HepG2 (cell line): ENCODE data around the gene DLG5. TPM values are rescaled to one million over a fixed set of nuclear protein-coding genes. Genes with fewer than 3 reads are reported as not detected.
A peak's percentile ranks its signal among the peaks of the same experiment; 100 is the strongest.

Source experiments
- CEBPG ChIP-seq: IDR thresholded peaks from 2 replicates; pipeline ENCODE4 v1.6.1; 2016
- EP300 ChIP-seq, 3 experiments: sonication (generic) in 1 of 3; formaldehyde crosslinking in 1 of 3; IDR thresholded peaks; 2 replicates each; pipeline versions ENCODE4 v1.5.1 to v1.6.1; 2011 to 2020; ENCODE audit warnings: low read depth in 2 of 3, low read length in 2 of 3, borderline replicate concordance in 1 of 3, improper control_type of control experiment in 1 of 3, mild to moderate bottlenecking in 1 of 3, missing genetic modification reagents in 1 of 3, moderate library complexity in 1 of 3
- FOXA3 ChIP-seq: IDR thresholded peaks from 2 replicates; pipeline ENCODE4 v1.6.1; 2016; ENCODE audit warnings: missing genetic modification reagents, missing compliant biosample characterization
- FOXP1 ChIP-seq, 2 experiments: fragments of 450-650 bp in 1 of 2; IDR thresholded peaks; 2 replicates each; pipeline ENCODE4 v1.6.1; 2017 to 2018; ENCODE audit warnings: antibody characterized with exemption in 1 of 2
- HMG20A ChIP-seq: IDR thresholded peaks from 2 replicates; pipeline ENCODE4 v1.6.1; 2016; ENCODE audit warnings: borderline replicate concordance
- KLF13 ChIP-seq: sonication (generic); formaldehyde crosslinking; IDR thresholded peaks from 2 replicates; pipeline ENCODE4 v1.4.0; 2020; ENCODE audit warnings: mild to moderate bottlenecking, missing genetic modification reagents
- MED1 ChIP-seq: sonication (generic); formaldehyde crosslinking; IDR thresholded peaks from 2 replicates; pipeline ENCODE4 v1.4.0; 2020; ENCODE audit warnings: missing genetic modification reagents
- NBN ChIP-seq: fragments of 450-650 bp; conservative IDR thresholded peaks from 2 replicates; pipeline ENCODE4 v1.6.1; 2017
- NFE2L2 ChIP-seq: fragments of 150-350 bp; IDR thresholded peaks from 2 replicates; pipeline ENCODE4 v1.6.1; 2014; ENCODE audit warnings: low read length
- NR2C2 ChIP-seq: sonication (generic); formaldehyde crosslinking; IDR thresholded peaks from 2 replicates; pipeline ENCODE4 v1.4.0; 2020; ENCODE audit warnings: missing genetic modification reagents, mild to moderate bottlenecking, moderate library complexity, borderline replicate concordance
- PHF5A ChIP-seq: IDR thresholded peaks from one replicate; pipeline ENCODE4 v1.6.1; 2018; ENCODE audit warnings: low read depth, missing genetic modification reagents; ENCODE audit not compliant: unreplicated experiment
- RBAK ChIP-seq: sonication (generic); formaldehyde crosslinking; IDR thresholded peaks from 2 replicates; pipeline ENCODE4 v1.5.1; 2020; ENCODE audit warnings: mild to moderate bottlenecking, missing genetic modification reagents
- SALL1 ChIP-seq: sonication (generic); formaldehyde crosslinking; IDR thresholded peaks from 2 replicates; pipeline ENCODE4 v1.8.0; 2022; ENCODE audit warnings: mild to moderate bottlenecking, missing genetic modification reagents
- SAP130 ChIP-seq: IDR thresholded peaks from 2 replicates; pipeline ENCODE4 v1.6.1; 2016; ENCODE audit warnings: low read depth
- SOX6 ChIP-seq, 2 experiments: fragments of 450-650 bp in 1 of 2; sonication (generic) in 1 of 2; formaldehyde crosslinking in 1 of 2; IDR thresholded peaks; 2 replicates each; pipeline versions ENCODE4 v1.4.0 to v1.6.1; 2017 to 2020; ENCODE audit warnings: antibody characterized with exemption in 1 of 2, mild to moderate bottlenecking in 1 of 2, missing genetic modification reagents in 1 of 2
- ZMYM3 ChIP-seq: sonication (generic); formaldehyde crosslinking; IDR thresholded peaks from 2 replicates; pipeline ENCODE4 v1.5.1; 2020; ENCODE audit warnings: mild to moderate bottlenecking, missing genetic modification reagents
- ZNF12 ChIP-seq: sonication (generic); formaldehyde crosslinking; IDR thresholded peaks from 2 replicates; pipeline ENCODE4 v1.5.0; 2020; ENCODE audit warnings: missing genetic modification reagents
- ZNF263 ChIP-seq: sonication (generic); formaldehyde crosslinking; IDR thresholded peaks from 2 replicates; pipeline ENCODE4 v1.4.0; 2020; ENCODE audit warnings: missing genetic modification reagents
- polyA plus RNA-seq, 8 experiments: library from polyadenylated mRNA; depleted of rRNA in 3 of 8; stranded (reverse) in 7 of 8; unstranded in 1 of 8; fragments of >200 nt; fragmentation: Illumina TruSeq in 4 of 8; extraction: Trizol in 4 of 8; gene quantifications; 2 replicates each; pipeline versions ENCODE4 v1.2.1 to v1.2.3, GENCODE V29; 2011 to 2016; ENCODE audit warnings: low read depth in 4 of 8, missing spikeins in 1 of 8, mixed read lengths in 1 of 8; ENCODE audit not compliant: insufficient read depth in 1 of 8
- total RNA-seq, 5 experiments: library from RNA; depleted of rRNA; stranded (reverse); fragments of >200 nt; fragmentation: Illumina TruSeq; extraction: Trizol; gene quantifications; 2 replicates each; pipeline ENCODE4 v1.2.3, GENCODE V29; 2016; ENCODE audit warnings: low read depth in 1 of 5
- TF ChIP-seq, protein P1 (sequence below): sonication (generic); formaldehyde crosslinking; IDR thresholded peaks from 2 replicates; pipeline ENCODE4 v1.4.0; 2020; ENCODE audit warnings: missing genetic modification reagents
- TF ChIP-seq, protein P2 (sequence below): sonication (generic); formaldehyde crosslinking; IDR thresholded peaks from 2 replicates; pipeline ENCODE4 v1.5.1; 2020; ENCODE audit warnings: mild to moderate bottlenecking, moderate library complexity, missing genetic modification reagents
- TF ChIP-seq, protein P3 (sequence below): sonication (generic); formaldehyde crosslinking; IDR thresholded peaks from 2 replicates; pipeline ENCODE4 v1.4.0; 2020; ENCODE audit warnings: missing genetic modification reagents, borderline replicate concordance
- TF ChIP-seq, protein P4 (sequence below): sonication (generic); formaldehyde crosslinking; IDR thresholded peaks from 2 replicates; pipeline ENCODE4 v1.4.0; 2020; ENCODE audit warnings: missing genetic modification reagents

Gene DLG5
- total and polyA plus RNA-seq, 2 of the 13 experiments (the other 11 are each of a cell fraction or from before 2014, with no cell fraction given) = 15.5 to 18.2 TPM

DNA sequence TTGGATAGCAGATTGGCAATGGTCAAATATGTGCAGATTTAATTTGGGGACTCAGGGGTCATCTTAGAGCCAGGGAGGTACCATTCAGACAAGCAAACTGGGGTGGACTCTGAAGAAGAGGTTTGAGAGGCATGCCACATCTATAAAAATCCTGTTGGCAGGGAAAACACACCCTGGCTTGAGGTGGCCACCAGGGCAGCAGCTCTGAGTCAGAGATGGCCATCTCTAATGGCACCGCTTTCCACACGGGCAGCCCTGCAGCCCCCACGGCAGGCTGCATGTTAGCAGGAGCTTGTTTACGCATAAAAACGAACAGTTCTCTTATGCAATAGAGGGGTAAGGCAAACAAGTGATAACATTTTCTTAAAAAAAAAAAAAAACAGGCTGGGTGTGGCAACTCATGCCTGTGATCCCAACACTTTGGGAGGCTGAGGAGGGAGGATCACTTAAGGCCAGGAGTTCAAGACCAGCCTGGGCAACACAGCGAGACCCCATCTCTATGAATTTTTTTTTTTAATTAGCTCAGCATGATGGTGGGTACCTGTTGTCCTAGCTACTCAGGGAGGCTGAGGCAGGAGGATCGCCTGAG, 14.9 kb downstream of the DLG5 start (continued):
- TF ChIP-seq, protein P1, sequence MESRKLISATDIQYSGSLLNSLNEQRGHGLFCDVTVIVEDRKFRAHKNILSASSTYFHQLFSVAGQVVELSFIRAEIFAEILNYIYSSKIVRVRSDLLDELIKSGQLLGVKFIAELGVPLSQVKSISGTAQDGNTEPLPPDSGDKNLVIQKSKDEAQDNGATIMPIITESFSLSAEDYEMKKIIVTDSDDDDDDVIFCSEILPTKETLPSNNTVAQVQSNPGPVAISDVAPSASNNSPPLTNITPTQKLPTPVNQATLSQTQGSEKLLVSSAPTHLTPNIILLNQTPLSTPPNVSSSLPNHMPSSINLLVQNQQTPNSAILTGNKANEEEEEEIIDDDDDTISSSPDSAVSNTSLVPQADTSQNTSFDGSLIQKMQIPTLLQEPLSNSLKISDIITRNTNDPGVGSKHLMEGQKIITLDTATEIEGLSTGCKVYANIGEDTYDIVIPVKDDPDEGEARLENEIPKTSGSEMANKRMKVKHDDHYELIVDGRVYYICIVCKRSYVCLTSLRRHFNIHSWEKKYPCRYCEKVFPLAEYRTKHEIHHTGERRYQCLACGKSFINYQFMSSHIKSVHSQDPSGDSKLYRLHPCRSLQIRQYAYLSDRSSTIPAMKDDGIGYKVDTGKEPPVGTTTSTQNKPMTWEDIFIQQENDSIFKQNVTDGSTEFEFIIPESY (CRISPR knock-in tag) = peak; percentile 66; the same call in 1 of the 2 replicates
- TF ChIP-seq SAP130 (CRISPR knock-in tag) (peak; percentile 73), NBN (no peak), FOXP1 (IDR thresholded peaks at IDR 0.05) (no peak), FOXP1 (CRISPR knock-in tag; IDR thresholded peaks at IDR 0.05) (peak; percentile 90), CEBPG (CRISPR knock-in tag) (peak; percentile 87), RBAK (CRISPR knock-in tag) (no peak), EP300 (IDR thresholded peaks at IDR 0.05; ENCODE audit: low read depth in 2 of 2, low read length in 2 of 2) (peak in 1 of 2 experiments; percentile 72; a peak in 2 of 4 replicates), EP300 (CRISPR knock-in tag; IDR thresholded peaks at IDR 0.05; ENCODE audit: borderline replicate concordance) (peak; percentile 56; the same call in 1 of the 2 replicates), SALL1 (peak; percentile 81), MED1 (CRISPR knock-in tag) (peak; percentile 74), NFE2L2 (no peak), KLF13 (no peak), HMG20A (CRISPR knock-in tag) (peak; percentile 49; the same call in 1 of the 2 replicates), PHF5A (CRISPR knock-in tag) (peak; percentile 33), SOX6 (IDR thresholded peaks at IDR 0.05) (no peak), SOX6 (CRISPR knock-in tag; IDR thresholded peaks at IDR 0.05) (peak; percentile 74), ZNF263 (CRISPR knock-in tag) (peak; percentile 49; the same call in 1 of the 2 replicates), FOXA3 (CRISPR knock-in tag) (peak; percentile 93), ZMYM3 (peak; percentile 68; the same call in 1 of the 2 replicates), ZNF12 (CRISPR knock-in tag) (peak; percentile 78; the same call in 1 of the 2 replicates), NR2C2 (CRISPR knock-in tag) (peak; percentile 28; the same call in 1 of the 2 replicates)
- TF ChIP-seq, protein P2, sequence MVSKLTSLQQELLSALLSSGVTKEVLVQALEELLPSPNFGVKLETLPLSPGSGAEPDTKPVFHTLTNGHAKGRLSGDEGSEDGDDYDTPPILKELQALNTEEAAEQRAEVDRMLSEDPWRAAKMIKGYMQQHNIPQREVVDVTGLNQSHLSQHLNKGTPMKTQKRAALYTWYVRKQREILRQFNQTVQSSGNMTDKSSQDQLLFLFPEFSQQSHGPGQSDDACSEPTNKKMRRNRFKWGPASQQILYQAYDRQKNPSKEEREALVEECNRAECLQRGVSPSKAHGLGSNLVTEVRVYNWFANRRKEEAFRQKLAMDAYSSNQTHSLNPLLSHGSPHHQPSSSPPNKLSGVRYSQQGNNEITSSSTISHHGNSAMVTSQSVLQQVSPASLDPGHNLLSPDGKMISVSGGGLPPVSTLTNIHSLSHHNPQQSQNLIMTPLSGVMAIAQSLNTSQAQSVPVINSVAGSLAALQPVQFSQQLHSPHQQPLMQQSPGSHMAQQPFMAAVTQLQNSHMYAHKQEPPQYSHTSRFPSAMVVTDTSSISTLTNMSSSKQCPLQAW (CRISPR knock-in tag) = 0 out of 2 replicates have a peak, but pooled peaks have one; percentile 19
- TF ChIP-seq, protein P3, sequence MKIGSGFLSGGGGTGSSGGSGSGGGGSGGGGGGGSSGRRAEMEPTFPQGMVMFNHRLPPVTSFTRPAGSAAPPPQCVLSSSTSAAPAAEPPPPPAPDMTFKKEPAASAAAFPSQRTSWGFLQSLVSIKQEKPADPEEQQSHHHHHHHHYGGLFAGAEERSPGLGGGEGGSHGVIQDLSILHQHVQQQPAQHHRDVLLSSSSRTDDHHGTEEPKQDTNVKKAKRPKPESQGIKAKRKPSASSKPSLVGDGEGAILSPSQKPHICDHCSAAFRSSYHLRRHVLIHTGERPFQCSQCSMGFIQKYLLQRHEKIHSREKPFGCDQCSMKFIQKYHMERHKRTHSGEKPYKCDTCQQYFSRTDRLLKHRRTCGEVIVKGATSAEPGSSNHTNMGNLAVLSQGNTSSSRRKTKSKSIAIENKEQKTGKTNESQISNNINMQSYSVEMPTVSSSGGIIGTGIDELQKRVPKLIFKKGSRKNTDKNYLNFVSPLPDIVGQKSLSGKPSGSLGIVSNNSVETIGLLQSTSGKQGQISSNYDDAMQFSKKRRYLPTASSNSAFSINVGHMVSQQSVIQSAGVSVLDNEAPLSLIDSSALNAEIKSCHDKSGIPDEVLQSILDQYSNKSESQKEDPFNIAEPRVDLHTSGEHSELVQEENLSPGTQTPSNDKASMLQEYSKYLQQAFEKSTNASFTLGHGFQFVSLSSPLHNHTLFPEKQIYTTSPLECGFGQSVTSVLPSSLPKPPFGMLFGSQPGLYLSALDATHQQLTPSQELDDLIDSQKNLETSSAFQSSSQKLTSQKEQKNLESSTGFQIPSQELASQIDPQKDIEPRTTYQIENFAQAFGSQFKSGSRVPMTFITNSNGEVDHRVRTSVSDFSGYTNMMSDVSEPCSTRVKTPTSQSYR = peak; percentile 25; the same call in 1 of the 2 replicates
- TF ChIP-seq, protein P4, sequence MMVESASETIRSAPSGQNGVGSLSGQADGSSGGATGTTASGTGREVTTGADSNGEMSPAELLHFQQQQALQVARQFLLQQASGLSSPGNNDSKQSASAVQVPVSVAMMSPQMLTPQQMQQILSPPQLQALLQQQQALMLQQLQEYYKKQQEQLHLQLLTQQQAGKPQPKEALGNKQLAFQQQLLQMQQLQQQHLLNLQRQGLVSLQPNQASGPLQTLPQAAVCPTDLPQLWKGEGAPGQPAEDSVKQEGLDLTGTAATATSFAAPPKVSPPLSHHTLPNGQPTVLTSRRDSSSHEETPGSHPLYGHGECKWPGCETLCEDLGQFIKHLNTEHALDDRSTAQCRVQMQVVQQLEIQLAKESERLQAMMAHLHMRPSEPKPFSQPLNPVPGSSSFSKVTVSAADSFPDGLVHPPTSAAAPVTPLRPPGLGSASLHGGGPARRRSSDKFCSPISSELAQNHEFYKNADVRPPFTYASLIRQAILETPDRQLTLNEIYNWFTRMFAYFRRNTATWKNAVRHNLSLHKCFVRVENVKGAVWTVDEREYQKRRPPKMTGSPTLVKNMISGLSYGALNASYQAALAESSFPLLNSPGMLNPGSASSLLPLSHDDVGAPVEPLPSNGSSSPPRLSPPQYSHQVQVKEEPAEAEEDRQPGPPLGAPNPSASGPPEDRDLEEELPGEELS (CRISPR knock-in tag) = peak; percentile 84
